Tibial artery (tissue), 4 donors: ENCODE data around the gene NRDC.

Experiments
- DNase-seq, 2 donors: peaks; one replicate each; pipeline ENCODE4 v3.0.0-alpha.2; 2019
- H3K27ac ChIP-seq, 2 donors: fragments of 200-600 bp; sonication (generic) in 1 of 2; 1 replicate in 1 of 2; 2 replicates in 1 of 2; pipeline ENCODE4 v1.5.1; 2018 to 2019; ENCODE audit warnings: mild to moderate bottlenecking in 1 of 2
- H3K27me3 ChIP-seq, 2 donors: fragments of 200-600 bp; sonication (generic) in 1 of 2; one replicate each; pipeline versions ENCODE4 v1.5.1 to v1.6.0; 2016 to 2019
- H3K36me3 ChIP-seq, 3 donors: fragments of 200-600 bp; sonication (generic) in 2 of 3; one replicate each; pipeline ENCODE4 v1.5.1; 2016 to 2019; ENCODE audit warnings: mild to moderate bottlenecking in 2 of 3
- H3K4me1 ChIP-seq, 4 donors: fragments of 200-600 bp; sonication (generic) in 2 of 4; 1 replicate in 3 of 4; 2 replicates in 1 of 4; pipeline ENCODE4 v1.5.1; 2016 to 2019
- H3K4me3 ChIP-seq, 2 donors: fragments of 200-600 bp; sonication (generic) in 1 of 2; 1 replicate in 1 of 2; 2 replicates in 1 of 2; pipeline ENCODE4 v1.5.1; 2018 to 2019; ENCODE audit warnings: mild to moderate bottlenecking in 2 of 2
- H3K9me3 ChIP-seq, 3 donors: fragments of 200-600 bp; sonication (generic) in 1 of 3; one replicate each; pipeline ENCODE4 v1.5.1; 2016 to 2019
- CTCF ChIP-seq, 2 experiments: fragments of 200-600 bp in 1 of 2; fragments of 450-650 bp in 1 of 2; IDR thresholded peaks; one replicate each; pipeline ENCODE4 v1.5.1; 2017 to 2019; ENCODE audit warnings: antibody characterized with exemption in 2 of 2, mild to moderate bottlenecking in 1 of 2, moderate library complexity in 1 of 2
- intact Hi-C: fragments of 100-400 bp; cut with DNase I; formaldehyde crosslinking; loops from one replicate; pipeline ENCODE4 v1.15.0; 2023; ENCODE audit warnings: low total_unique reads

Gene NRDC

DNA sequence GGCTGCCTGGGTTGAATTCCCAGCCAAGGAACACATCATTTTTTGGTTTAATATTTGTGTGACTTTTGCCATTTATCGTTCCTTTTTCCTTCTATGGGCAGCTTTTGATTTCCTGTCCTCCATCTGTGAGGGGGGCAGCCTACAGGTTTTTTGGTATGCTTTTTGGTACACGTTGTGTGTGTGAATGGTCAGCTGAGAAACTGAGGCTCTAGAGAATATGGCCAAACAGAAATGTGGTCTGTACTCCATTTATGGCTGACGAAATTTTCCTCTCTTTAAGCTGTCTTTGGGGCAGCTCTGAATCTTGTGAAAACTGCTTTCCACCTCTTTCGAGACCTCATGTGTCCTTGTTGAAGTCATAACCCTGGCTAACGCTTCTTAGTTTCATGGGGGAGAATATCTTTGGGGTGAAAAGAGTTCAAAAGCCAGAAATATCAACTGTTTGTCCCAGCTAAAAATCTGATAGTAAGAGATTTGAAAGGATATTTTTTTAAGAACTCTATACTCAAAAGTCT is 26.6 kb downstream of the NRDC start:
- Histone ChIP-seq H3K4me1 (peaks cover 0 to 24% (median 10%) of the 10 kb centered on the region in 4 donors), H3K27ac (no peak overlapping the region), H3K9me3 (no peaks in the 10 kb centered on the region), H3K27me3 (no peaks in the 10 kb centered on the region), H3K36me3 (peaks cover 0 to 13% (median 9%) of the 10 kb centered on the region in 3 donors), H3K4me3 (no peak overlapping the region)
- no peak for DNase-seq
- no peak for TF ChIP-seq CTCF (IDR thresholded peaks at IDR 0.05)
- intact Hi-C loops = no loop called here

DNA sequence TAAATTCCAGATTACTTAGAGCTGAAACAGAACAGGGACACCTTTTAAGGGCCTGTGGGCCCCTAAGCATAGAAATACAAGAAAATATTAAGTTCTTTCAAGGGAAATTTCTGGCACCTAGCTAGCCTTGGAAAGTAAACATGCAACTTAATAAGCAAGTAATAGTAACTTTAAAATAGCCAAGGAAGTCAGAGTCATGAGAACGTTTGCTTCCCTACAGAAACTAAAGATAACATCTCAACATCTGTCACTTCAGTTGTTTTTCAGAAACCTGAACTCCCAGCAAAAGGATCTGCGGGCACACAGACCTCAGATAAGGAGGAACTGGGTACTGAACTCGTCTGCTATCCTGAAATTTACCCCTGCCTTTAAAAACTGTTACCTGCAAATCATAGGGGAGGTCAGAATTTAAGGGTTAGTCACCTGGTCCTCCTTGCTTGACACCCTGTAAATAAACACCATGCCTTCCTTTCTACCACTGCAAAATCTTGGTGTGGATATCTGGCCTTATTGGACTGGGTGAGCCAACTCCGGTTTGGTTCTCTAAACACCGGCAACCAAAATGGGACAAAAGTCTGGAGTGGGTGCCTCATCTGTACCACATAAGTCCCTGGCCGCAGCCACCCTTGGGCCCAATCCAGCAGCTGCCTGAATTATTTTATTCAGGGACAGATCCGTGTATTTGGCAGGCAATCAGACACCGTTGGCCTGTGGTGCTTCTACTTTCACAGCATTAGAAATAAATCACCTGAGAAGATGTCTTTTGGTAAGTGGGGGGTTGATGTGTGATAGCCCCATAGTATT is 27.9 kb downstream of the NRDC start:
- Histone ChIP-seq H3K4me3 (no peak overlapping the region), H3K27ac (no peak overlapping the region), H3K4me1 (peaks cover 0 to 24% (median 10%) of the 10 kb centered on the region in 4 donors), H3K9me3 (no peaks in the 10 kb centered on the region), H3K27me3 (no peaks in the 10 kb centered on the region), H3K36me3 (peaks cover 5 to 13% (median 6%) of the 10 kb centered on the region in 3 donors)
- no peak for DNase-seq
- TF ChIP-seq CTCF (IDR thresholded peaks at IDR 0.05) = no peak
- intact Hi-C loops = no loop called here

DNA sequence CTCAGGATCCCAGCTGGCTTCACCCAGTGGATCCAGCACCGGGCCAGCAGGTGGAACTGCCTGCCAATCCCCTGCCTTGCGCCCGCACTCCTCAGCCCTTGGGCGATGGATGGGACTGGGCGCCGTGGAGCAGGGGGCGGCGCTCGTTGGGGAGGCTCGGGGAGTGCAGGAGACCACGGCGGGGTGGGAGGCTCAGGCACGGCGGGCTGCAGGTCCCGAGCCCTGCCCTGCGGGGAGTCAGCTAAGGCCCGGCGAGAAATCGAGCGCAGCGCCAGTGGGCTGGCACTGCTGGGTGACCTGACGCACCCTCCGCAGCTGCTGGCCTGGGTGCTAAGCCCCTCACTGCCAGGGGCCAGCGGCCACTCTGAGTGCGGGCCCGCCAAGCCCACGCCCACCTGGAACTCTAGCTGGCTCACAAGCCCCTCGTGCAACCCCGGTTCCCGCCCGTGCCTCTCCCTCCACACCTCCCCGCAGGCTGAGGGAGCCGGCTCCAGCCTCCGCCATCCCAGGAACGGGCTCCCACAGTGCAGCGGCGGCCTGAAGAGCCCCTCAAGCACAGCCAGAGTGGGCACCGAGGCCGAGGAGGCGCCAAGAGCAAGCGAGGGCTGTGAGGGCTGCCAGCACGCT is 31.1 kb downstream of the NRDC start:
- intact Hi-C loops = no loop called here
- H3K4me3 ChIP-seq = no peak overlapping the region
- no peaks in the 10 kb centered on the region for H3K27me3 ChIP-seq
- DNase-seq = no peak
- H3K4me1 ChIP-seq = peaks cover 0 to 24% (median 10%) of the 10 kb centered on the region in 4 donors
- no peak for TF ChIP-seq CTCF (IDR thresholded peaks at IDR 0.05)
- no peaks in the 10 kb centered on the region for H3K9me3 ChIP-seq
- H3K27ac ChIP-seq = no peak overlapping the region
- peaks cover 0 to 5% (median 0%) of the 10 kb centered on the region in 3 donors for H3K36me3 ChIP-seq

GRCh38 chr1:51843948-51844347 is 34.6 kb downstream of the NRDC start:
- no peak overlapping the region for H3K27ac ChIP-seq
- TF ChIP-seq CTCF (IDR thresholded peaks at IDR 0.05) = no peak
- H3K36me3 ChIP-seq = peaks cover 5 to 11% (median 9%) of the 10 kb centered on the region in 3 donors
- DNase-seq = no peak
- no peaks in the 10 kb centered on the region for H3K9me3 ChIP-seq
- intact Hi-C loops = no loop called here
- no peak overlapping the region for H3K4me3 ChIP-seq
- no peaks in the 10 kb centered on the region for H3K27me3 ChIP-seq
- no peaks in the 10 kb centered on the region for H3K4me1 ChIP-seq

GRCh38 chr1:51842261-51842660 is 36.3 kb downstream of the NRDC start:
- H3K4me1 ChIP-seq = no peaks in the 10 kb centered on the region
- intact Hi-C loops = no loop called here
- no peaks in the 10 kb centered on the region for H3K9me3 ChIP-seq
- no peak for DNase-seq
- H3K36me3 ChIP-seq = peaks cover 5 to 18% (median 9%) of the 10 kb centered on the region in 3 donors
- H3K27me3 ChIP-seq = no peaks in the 10 kb centered on the region
- H3K27ac ChIP-seq = no peak overlapping the region
- no peak overlapping the region for H3K4me3 ChIP-seq
- TF ChIP-seq CTCF (IDR thresholded peaks at IDR 0.05) = no peak
